DOHH2 (cell line): ENCODE data around the gene SLC22A8.

Experiments
- CTCF ChIP-seq: fragments of 200-600 bp; sonication (generic); IDR thresholded peaks from one replicate; pipeline ENCODE4 v1.5.1; 2014; ENCODE audit warnings: antibody characterized with exemption, mild to moderate bottlenecking, low read depth, low read length; ENCODE audit not compliant: poor library complexity, severe bottlenecking
- EZH2phosphoT487 ChIP-seq: fragments of 200-600 bp; sonication (generic); IDR thresholded peaks from 2 replicates; pipeline ENCODE4 v1.6.1; 2017; ENCODE audit warnings: borderline replicate concordance, mild to moderate bottlenecking, antibody characterized with exemption, low read length, moderate library complexity, mixed read lengths

DNA sequence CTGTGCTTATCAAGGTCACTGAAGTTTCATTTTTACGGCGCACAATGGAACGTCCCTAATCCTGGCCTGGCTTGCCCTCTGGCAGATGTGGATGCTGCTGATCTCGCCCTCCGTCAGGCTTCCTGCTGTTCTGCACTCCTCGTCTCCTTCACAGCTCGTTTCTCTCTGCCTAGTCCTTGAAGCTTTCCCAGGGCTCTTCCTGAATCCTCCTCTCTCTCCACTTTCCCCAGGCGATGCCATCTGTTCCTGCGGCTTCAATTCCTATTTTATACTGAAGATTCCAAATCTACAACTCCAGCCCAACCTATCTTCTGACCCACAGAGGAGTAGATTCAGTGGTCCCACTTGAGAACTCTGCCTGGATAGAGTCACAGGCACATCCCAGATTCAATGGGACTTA lies 14.2 kb downstream of the SLC22A8 start:
- TF ChIP-seq CTCF: no peak
- TF ChIP-seq EZH2phosphoT487: no peak
